Measurements from ENCODE around the gene UCK2. TPM values are rescaled to one million over a fixed set of nuclear protein-coding genes. Genes with fewer than 3 reads are reported as not detected.

Gene UCK2
- total and polyA plus RNA-seq, 12 donors: 6.7 to 36.4 (median 11.3) TPM

DNA sequence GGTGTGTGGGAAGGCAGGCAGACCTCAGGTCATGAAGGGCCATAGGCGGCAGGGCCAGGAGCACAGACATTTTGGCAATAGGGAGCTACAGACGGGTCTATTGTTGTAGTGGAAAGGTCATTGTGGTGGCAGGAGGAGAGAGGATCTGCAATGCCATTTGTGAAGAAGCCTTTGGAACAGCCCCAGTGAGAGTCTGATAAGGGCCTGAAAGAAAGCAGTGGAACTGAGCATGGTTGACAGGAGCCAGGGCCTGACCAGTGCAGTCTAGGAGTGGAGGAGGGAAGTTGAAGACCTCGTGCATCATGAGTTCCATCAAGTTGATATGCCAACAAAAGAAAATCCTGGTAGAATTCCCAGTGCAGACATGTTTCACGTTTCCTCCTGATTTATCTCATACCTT, 65.5 kb downstream of the UCK2 start:
- Histone ChIP-seq H3K4me3 (no peak overlapping the region), H3K4me1 (peaks cover 4 to 72% (median 32%) of the 10 kb centered on the region in 9 donors), H3K9me3 (no peaks in the 10 kb centered on the region), H3K27me3 (no peaks in the 10 kb centered on the region), H3K27ac (no peak overlapping the region), H3K36me3 (peaks cover 0 to 36% (median 0%) of the 10 kb centered on the region in 9 donors)
- TF ChIP-seq, protein P1, sequence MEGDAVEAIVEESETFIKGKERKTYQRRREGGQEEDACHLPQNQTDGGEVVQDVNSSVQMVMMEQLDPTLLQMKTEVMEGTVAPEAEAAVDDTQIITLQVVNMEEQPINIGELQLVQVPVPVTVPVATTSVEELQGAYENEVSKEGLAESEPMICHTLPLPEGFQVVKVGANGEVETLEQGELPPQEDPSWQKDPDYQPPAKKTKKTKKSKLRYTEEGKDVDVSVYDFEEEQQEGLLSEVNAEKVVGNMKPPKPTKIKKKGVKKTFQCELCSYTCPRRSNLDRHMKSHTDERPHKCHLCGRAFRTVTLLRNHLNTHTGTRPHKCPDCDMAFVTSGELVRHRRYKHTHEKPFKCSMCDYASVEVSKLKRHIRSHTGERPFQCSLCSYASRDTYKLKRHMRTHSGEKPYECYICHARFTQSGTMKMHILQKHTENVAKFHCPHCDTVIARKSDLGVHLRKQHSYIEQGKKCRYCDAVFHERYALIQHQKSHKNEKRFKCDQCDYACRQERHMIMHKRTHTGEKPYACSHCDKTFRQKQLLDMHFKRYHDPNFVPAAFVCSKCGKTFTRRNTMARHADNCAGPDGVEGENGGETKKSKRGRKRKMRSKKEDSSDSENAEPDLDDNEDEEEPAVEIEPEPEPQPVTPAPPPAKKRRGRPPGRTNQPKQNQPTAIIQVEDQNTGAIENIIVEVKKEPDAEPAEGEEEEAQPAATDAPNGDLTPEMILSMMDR (IDR thresholded peaks at IDR 0.05): no peak
- intact Hi-C loops (cut with DNase I): loop anchor here in 3 of 10 donors (10.0 kb wide), 3 partner anchors 48 to 128 kb away; partner anchors contain the start of gene TMCO1 (in 1 of the 3)
- ATAC-seq (peak in 3 of 8 donors; percentile 23 to 66 (median 43)), DNase-seq (no peak)
- WGBS, 2 donors: 46 to 66% methylated on average over 4 of the region's 4 CpGs

DNA sequence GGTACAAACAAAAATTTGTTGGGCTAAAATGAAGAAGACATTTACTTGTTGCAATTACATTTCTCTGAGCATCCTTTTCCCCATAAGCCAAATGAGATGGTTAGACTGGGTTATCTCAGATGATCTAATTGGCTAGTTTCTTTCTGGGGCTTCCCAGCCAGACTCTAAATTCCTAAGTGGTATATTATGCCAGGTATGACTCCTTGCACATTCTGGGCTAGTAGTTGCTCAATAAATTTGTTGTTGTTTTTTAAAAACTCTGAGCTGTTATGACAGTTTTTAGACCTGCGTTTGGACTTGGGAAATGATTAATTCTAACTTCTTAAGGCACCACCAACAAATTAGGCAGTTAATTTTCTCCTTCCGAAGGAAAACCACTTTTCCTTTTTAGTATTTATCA, 66.1 kb downstream of the UCK2 start:
- intact Hi-C loops (cut with DNase I): loop anchor here in 3 of 10 donors (10.0 kb wide), 3 partner anchors 49 to 129 kb away; partner anchors contain the start of gene TMCO1 (in 1 of the 3)
- ATAC-seq: no peak
- Histone ChIP-seq H3K4me3 (no peak overlapping the region), H3K4me1 (peaks cover 8 to 77% (median 37%) of the 10 kb centered on the region in 9 donors), H3K9me3 (no peaks in the 10 kb centered on the region), H3K36me3 (peaks cover 0 to 36% (median 0%) of the 10 kb centered on the region in 9 donors), H3K27ac (no peak overlapping the region), H3K27me3 (no peaks in the 10 kb centered on the region)
- no peak for DNase-seq
- WGBS, 2 donors: 91 to 94% methylated on average over 2 of the region's 2 CpGs
- TF ChIP-seq, protein P1 (IDR thresholded peaks at IDR 0.05): no peak

GRCh38 chr1:165894591-165894990, 67.2 kb downstream of the UCK2 start:
- intact Hi-C loops (cut with DNase I): loop anchor here in 3 of 10 donors (10.0 kb wide), 3 partner anchors 50 to 130 kb away; partner anchors contain the start of gene TMCO1 (in 1 of the 3)
- TF ChIP-seq, protein P1 (IDR thresholded peaks at IDR 0.05): no peak
- WGBS, 2 donors: 73 to 77% methylated on average over 4 of the region's 4 CpGs

GRCh38 chr1:165895451-165895871, 68.0 kb downstream of the UCK2 start:
- WGBS, 2 donors: 55 to 64% methylated on average over 5 of the region's 5 CpGs
- Histone ChIP-seq H3K4me1 (peaks cover 11 to 83% (median 57%) of the 10 kb centered on the region in 9 donors), H3K4me3 (no peak overlapping the region), H3K9me3 (no peaks in the 10 kb centered on the region), H3K36me3 (peaks cover 0 to 36% (median 0%) of the 10 kb centered on the region in 9 donors), H3K27ac (peak overlapping the region in 6 of 10 donors; percentile 23 to 84 (median 80)), H3K27me3 (no peaks in the 10 kb centered on the region)
- ATAC-seq (peak in 1 of 8 donors; percentile 32), DNase-seq (no peak)
- intact Hi-C loops (cut with DNase I): loop anchor here in 3 of 10 donors (10.0 kb wide), 3 partner anchors 51 to 131 kb away; partner anchors contain the start of gene TMCO1 (in 1 of the 3)
- TF ChIP-seq, protein P1 (IDR thresholded peaks at IDR 0.05): no peak

More at GRCh38 chr1:165894591-165894990, 67.2 kb downstream of the UCK2 start:
- ATAC-seq (no peak), DNase-seq (no peak)
- peaks cover 10 to 82% (median 48%) of the 10 kb centered on the region in 9 donors for H3K4me1 ChIP-seq
- no peak overlapping the region for H3K4me3 ChIP-seq
- H3K36me3 ChIP-seq: peaks cover 0 to 36% (median 0%) of the 10 kb centered on the region in 9 donors
- no peaks in the 10 kb centered on the region for H3K27me3 ChIP-seq
- no peaks in the 10 kb centered on the region for H3K9me3 ChIP-seq
- H3K27ac ChIP-seq: peak overlapping the region in 2 of 10 donors; percentile 82 to 84

Measured in heart right ventricle (tissue), 16 donors.